Frontal cortex (tissue), 4 donors: ENCODE data around the gene LRRC32. TPM values are rescaled to one million over a fixed set of nuclear protein-coding genes. Genes with fewer than 3 reads are reported as not detected.

ENCODE experiments used
- DNase-seq, 2 donors: peaks; one replicate each; pipeline ENCODE4 v3.0.0; 2012; ENCODE audit warnings: low spot score in 2 of 2
- FAIRE-seq: peaks from 2 replicates; lab custom pipeline; 2012; peaks lifted over from hg19 to GRCh38; lab: Jason Lieb, UNC
- total RNA-seq: library from RNA; depleted of rRNA; stranded (reverse); fragments of >200 nt; gene quantifications from one replicate; pipeline ENCODE4 v1.2.3, GENCODE V29; 2014
- donor health status: control.
- donor health status: control.
- donor health status: control.

LRRC32 gene
- total RNA-seq, 1 donor from 2014 or later = 0.41 TPM

DNA sequence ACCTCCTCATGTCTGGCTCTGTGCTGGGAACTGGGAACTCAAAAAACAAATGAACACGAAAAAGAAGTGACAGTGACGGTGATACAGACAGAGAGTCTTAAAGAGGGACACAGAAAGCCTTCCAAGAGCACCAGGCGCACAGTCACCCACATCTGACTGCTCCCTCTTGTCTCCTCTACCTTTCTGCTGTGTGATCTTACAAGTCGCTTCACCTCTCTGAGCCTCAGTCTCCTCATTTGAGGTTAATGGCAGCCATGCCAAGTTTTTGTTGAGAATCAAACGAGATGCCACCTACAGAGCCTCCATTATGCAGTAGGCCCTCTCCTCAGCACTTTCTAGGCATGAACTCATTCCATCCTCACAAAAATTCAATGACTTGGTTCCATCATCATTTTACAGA lies 3.7 kb downstream of the LRRC32 start:
- FAIRE-seq (no peak), DNase-seq (no peak)

- DNase-seq (no peak), FAIRE-seq (no peak)
Measured at GRCh38 chr11:76666408-76666807, 4.1 kb downstream of the LRRC32 start.

- FAIRE-seq = no peak
- no peak for DNase-seq
Measured at GRCh38 chr11:76665921-76666351, 4.6 kb downstream of the LRRC32 start.

DNA sequence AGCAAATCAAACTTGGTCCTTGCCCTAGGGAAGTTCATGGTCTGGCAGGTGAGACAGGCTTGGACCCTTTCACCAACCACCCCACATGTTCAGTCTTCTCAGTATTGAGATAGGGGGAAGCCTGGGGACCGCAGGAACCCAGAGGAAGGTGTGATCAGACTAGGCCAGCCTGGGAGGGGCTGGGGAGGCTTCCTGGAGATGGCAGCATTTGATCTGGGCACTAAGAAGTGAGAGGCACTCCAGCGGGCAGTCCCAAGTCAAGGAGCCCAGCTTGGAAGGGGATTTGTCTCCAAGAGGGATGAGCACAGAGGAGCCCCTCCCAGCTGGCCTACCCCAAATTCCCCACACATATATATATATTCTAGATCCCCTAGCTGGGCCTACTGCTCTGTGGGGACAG lies 5.4 kb downstream of the LRRC32 start:
- no peak for FAIRE-seq
- no peak for DNase-seq

DNA sequence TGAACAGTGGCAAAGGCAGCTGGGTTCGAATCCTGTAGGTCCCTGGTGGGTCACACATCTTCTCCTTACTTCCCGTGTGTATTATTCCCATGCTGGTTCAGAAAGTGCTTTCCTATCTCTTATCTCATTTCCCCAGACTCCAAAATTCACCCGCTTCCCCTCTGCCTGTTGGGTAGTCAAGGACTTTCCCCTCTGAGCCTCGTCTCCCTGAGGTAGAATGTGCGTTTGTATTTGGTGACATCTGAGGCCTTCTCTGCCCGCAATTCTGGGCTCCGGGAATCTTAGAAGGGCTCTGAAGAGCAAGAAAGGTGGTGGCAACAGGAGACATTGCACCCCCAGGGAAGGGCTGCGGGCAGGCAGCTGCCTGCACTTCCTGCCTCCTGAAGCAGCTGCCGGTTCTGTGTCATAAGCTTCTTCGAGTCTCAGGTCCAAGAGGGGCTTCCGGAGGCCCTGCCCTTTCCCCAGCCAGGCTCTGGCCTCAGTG lies 5.9 kb downstream of the LRRC32 start:
- no peak for DNase-seq
- FAIRE-seq = no peak

GRCh38 chr11:76663912-76664440 lies 6.6 kb downstream of the LRRC32 start:
- no peak for FAIRE-seq

GRCh38 chr11:76663486-76663810 lies 7.1 kb downstream of the LRRC32 start:
- FAIRE-seq = no peak

More at GRCh38 chr11:76663912-76664440, 6.6 kb downstream of the LRRC32 start:
- no peak for DNase-seq

DNA sequence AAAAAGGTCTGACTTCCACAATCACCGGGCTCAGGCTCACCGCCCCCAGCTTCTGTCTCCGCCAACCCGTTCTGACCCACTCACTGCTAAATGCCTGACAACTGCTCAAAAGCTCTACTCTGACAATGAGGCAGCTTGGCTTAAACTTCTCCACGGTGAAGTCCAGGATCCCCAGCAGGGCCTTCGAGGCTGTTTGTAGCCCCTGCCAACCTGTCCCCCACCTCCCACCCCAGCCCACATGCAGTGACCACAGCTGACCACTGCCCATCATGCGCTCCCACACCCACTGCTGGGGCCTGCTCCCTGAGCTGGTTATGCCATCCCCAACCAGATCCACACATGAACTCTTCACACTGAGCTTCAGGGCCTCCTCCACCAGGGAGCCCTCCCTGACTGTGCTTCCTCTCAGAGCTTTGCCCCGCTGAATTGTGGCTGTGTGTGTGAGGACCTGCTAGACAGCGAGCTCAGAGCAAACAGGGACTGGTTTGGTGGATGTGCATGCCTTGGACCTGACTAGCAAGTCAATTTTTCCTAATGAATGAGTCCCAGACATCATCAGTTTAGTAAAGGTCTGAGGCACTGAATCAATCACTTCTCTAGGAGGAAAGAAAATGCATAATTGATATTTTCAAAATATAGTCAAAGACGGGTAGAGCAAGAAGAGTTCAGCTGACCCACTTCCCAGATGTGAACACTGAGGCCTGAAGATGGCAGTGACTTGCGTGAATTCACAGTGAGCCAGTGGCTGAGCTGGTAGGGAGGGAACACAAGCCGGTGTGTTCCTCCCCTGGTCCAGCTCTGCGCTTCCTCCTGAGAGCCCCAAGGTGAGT lies 7.7 kb downstream of the LRRC32 start:
- FAIRE-seq (no peak), DNase-seq (no peak)

More at GRCh38 chr11:76663486-76663810, 7.1 kb downstream of the LRRC32 start:
- DNase-seq = no peak

- no peak for DNase-seq
- FAIRE-seq = no peak
Measured at GRCh38 chr11:76661834-76662434, 8.6 kb downstream of the LRRC32 start.

GRCh38 chr11:76661306-76661751 lies 9.2 kb downstream of the LRRC32 start:
- FAIRE-seq = no peak
- DNase-seq = no peak

DNA sequence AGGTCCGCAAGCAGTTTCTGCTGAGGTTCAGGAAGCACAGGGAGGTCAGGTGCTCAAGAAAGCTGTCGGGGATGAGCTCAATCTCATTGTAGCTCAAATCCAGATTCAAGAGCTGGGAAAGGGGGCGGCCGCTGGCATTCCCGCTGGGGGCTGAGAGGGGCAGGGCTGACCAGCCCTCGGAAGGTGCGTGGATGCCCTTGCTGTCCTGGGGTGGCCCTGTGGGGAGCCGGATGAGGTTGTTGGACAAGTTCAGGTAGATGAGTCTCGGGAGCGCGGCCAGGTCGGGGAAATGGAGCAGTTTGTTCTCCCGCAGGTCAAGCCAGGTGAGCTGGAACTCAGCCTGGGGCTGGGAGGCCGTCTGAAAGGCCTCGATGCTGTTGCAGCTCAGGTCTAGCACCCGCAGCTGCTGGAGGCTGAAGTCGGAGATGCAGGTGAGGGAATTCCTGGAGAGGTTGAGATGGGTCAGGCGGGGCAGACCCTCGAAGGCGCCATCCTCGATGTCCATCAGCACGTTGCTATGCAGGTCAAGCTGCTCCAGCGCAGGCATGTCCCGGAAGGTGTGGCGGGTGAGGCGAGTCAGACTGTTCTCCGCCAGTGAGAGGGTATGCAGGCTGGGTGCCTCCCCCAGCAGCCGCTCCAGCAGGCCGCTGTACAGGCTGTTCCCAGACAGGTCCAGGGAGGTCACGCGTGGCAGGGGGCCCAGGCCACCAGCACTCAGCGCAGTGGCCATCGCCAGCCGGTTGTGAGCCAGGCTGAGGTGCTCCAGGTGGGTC lies 9.8 kb downstream of the LRRC32 start:
- FAIRE-seq (no peak), DNase-seq (no peak)

GRCh38 chr11:76659672-76660532 lies 10.6 kb downstream of the LRRC32 start:
- FAIRE-seq (no peak), DNase-seq (no peak)

DNA sequence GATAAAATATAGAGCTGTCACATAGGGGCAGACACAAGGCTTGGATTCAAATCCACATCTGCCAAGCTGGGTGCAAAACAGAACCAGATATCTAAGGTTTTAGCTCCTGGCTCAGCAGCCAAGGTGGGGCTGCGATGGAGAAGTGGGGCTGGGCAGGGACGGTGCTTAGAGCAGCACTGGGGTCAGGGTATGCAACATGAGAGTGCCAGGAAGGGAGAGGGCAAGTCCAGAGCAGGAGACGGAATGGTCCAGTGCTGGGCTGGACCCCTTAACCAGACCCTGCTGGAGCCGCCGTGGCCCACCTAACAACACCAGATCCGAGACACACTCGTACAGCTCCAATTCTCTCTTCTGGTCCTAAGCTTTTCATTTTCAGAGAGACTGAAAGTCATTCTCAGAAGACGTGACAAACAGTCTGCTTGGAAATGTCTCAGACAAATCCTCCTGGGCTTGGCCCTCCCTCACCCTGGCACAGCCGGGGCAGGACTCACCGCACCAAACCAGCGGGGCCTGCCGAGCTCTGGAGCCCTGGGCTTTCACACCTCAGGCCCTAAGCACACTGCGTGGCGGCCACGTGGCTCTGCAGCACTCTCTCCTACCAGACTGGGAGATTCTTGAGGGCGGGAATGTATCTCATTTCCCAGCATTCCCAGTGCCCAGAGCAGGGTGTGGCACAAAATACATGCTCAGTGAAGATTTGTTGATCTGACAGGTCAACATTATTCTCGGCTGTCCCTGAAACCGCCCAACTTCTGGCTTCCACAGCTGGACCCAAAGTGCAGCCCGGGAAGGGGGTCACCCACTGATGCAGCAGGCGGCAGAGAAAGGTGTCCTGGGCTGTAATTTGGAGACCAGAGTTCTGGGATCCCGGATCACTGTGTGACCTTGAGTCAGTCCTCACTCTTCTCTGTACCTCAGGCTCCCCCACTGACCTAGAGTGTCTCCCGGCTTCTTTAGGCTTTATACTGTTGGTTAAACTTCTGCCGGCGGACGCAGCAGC lies 11.6 kb downstream of the LRRC32 start:
- FAIRE-seq (no peak), DNase-seq (no peak)

DNA sequence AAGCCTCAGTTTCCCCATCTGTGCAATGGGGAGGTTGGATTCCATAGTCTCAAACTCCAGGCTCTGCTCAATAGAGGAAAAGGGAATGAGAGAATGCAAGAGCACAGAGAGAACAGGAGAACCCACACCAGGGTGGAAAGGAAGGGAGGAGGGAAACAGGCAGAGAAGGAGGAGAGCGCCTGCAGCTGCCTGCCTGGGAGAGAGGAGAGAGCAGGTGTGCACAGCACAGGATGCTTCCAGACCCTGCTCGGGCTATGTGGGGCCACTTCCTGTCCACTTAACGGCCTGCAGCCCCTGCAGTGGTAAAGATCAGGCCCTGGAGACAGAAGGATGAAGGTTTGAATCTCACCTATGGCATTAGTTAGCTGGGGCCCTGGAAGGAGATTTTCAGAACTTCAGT lies 12.3 kb downstream of the LRRC32 start:
- FAIRE-seq = no peak
- no peak for DNase-seq

DNA sequence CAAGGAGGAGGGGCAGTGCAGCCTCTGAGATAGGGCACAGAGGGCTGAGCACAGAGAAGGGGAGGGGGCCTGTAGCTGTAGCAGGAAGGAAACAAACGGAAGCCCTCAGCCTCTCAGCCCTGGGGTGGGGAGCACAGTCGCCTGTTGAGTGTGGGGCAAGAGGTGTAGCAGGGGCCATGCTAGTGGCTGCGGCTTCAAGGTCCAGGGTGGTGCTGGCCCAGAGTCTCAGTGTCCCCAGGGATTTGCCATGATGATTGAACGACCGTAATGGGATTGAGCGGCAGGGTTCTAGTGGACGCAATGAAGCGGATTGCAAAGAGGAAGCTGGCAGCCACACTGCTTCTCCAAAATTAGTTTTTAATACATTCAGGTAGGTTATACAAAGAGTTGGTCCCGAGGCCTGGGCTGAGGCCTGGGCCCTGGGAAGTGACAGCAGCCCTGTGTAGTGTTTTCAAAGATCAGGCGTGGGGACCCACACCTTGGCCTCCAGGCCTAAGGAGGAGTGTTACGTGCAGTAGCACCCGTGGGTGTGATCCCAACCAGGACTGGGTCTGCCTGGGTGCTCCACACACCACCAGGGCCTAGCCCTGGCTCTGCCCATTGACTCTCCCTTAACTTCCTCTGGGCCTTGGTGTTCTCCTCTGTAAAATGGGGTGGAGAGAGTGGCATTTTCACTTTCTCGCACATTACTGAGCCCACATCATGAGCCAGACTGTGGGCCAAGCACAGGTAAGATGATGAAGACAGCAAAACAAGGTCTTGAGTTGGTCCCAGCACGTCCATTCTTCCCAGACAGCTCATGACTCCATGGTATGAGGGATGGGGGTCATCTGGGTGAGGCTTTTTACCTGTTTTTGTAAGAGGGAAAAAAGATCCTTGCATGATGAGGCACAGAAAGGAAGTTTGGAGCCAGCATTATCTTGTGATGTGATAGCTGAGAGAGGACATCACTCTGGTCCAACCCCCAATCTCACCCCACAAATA lies 13.1 kb downstream of the LRRC32 start:
- DNase-seq = no peak
- no peak for FAIRE-seq

DNA sequence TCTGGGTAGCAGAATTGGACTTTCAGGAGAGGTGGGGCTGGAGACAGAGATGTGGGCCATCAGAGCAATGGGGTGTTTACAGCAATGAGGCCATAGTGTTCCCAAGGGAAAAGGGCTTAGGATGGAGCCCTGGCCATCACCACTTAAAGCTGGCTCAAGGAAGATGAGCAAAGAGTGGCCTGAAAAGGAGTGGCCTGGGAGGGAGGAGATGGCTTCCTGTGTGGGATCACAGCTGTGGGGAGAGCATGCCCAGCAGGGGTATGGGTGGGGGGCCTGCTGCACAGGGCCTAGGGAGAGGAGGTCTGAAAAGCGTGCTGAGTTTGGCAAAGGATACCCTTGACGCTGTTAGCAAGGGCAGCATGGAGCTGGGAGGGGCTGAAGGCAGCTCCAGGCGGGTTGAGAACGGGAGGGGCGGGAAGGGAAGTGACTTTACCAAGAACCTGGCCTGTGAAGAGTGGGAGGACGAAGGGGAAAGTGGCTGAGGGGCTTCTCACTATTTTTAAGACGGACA lies 13.9 kb downstream of the LRRC32 start:
- FAIRE-seq (no peak), DNase-seq (no peak)

DNA sequence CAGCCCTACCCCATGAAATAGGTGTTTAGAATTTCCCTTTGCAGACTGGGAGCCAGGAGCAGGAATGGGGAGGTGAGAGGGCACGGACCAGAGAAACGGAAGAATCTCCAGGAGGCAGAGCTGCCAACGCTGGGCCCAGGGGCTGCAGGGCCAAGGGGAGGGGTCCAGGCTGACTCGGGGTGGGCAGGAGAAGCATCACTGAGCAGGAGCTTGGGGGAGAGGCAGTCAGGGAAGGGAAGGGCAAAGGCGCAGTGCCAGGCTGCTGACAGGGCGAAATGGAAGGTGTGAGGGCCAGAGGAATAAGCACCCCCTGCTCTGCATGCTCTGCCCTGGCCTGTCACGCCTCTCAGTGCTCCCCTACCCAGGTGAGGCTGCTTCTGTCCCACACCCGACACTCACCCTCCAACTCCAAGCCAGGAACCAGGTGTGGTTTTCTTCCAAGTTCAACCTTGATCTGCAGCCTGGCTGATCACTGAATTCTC lies 14.5 kb downstream of the LRRC32 start:
- DNase-seq = no peak

More for the DNA sequence above, 14.5 kb downstream of the LRRC32 start:
- no peak for FAIRE-seq
